SK-N-MC (cell line): ENCODE measurements around the gene ATXN7.

Experiments used
- EZH2 ChIP-seq: fragments of 200-600 bp; sonication (generic); IDR thresholded peaks from one replicate; pipeline ENCODE4 v1.6.1; 2017; ENCODE audit warnings: antibody characterized with exemption
- FOXP2 ChIP-seq: optimal IDR thresholded peaks from 2 replicates; pipeline ENCODE3; 2011; ENCODE audit warnings: mild to moderate bottlenecking, moderate library complexity; ENCODE audit not compliant: insufficient read depth; ENCODE audit errors: extremely low read length, control extremely low read depth
- POLR2AphosphoS5 ChIP-seq: IDR thresholded peaks from 2 replicates; pipeline ENCODE4 v1.6.1; 2012; ENCODE audit warnings: mild to moderate bottlenecking, low read depth, low read length, borderline replicate concordance

DNA sequence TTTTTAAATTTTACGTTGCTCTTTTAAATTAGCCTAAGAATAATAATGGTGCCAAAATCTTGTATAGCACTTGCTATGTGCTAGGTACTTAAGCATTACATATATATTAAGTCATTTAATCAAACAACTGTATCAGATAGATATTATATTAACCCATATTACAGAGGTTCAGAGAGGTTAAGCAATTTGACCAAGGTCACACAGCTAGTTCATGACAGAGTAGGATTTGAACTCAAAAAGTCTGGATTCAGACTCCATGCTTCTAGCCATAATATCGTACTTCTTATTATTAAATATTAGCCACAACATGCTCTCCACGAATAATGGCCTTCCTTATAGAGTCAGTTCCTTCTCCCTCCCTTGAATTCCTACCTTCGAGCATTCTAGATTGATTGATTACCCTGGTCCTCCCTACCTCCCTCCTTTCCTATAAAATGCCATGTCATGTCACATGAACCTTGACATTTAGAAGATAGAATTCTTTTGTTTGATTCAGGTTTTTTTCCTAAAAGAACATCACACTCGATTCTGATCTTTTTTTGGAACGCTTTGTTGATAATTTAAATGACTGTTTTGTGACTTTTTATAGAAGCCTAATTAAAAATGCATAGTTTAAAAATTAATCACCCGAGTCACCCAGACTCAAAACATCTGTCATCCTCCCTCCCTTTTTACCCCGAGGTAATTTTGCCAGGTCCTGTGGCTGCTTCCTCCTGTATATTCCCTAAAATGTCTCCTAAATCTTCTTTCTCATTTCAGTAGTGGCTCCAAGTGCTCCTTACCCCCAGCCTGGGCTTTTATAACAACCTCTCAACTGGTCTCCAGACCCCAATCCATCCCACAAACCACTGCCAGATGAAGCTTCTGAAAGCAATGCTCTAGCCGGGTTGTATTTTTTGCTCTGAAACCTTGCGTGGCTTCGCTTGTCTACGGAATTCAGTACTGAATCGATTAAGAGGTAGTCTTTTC lies 168.2 kb downstream of the ATXN7 start:
- TF ChIP-seq EZH2, result no peak
- no peak for TF ChIP-seq POLR2AphosphoS5
- TF ChIP-seq FOXP2, result no peak
